ENCODE measurements around the gene ADGRG2.

ADGRG2 gene

GRCh38 chrX:18951032-18951431 is 171.2 kb downstream of the ADGRG2 start:
- no peak for DNase-seq

GRCh38 chrX:18949944-18950301 is 172.3 kb downstream of the ADGRG2 start:
- no peak for DNase-seq

GRCh38 chrX:18949291-18949943 is 172.9 kb downstream of the ADGRG2 start:
- no peak for DNase-seq

- DNase-seq, result no peak
Measured at GRCh38 chrX:18946611-18947010, 175.7 kb downstream of the ADGRG2 start.

- DNase-seq, result no peak
Measured at GRCh38 chrX:18946157-18946556, 176.1 kb downstream of the ADGRG2 start.

GRCh38 chrX:18945483-18945882 is 176.8 kb downstream of the ADGRG2 start:
- no peak for DNase-seq

- no peak for DNase-seq
Measured at GRCh38 chrX:18944482-18944881, 177.8 kb downstream of the ADGRG2 start.

GRCh38 chrX:18941896-18942295 is 180.4 kb downstream of the ADGRG2 start:
- DNase-seq, result no peak
